Thoracic aorta (tissue), 2 donors: ENCODE results near the gene GYG2. TPM values are rescaled to one million over a fixed set of nuclear protein-coding genes. Genes with fewer than 3 reads are reported as not detected.

Experiments used
- ATAC-seq: fragments of 150-250 bp; one replicate; pipeline ENCODE4 v1.8.0; 2017; ENCODE audit warnings: low read depth; ENCODE audit not compliant: insufficient number of reproducible peaks, low FRiP score
- DNase-seq: peaks from one replicate; pipeline ENCODE4 v3.0.0-alpha.2; 2020; ENCODE audit warnings: low spot score
- H3K27ac ChIP-seq, 2 donors: fragments of 200-600 bp; sonication (generic); 1 replicate in 1 of 2; 2 replicates in 1 of 2; pipeline ENCODE4 v1.5.1; 2016; ENCODE audit warnings: mild to moderate bottlenecking in 2 of 2, moderate library complexity in 2 of 2
- H3K27me3 ChIP-seq: fragments of 200-600 bp; sonication (generic); replicated peaks from 2 replicates; pipeline ENCODE4 v1.6.0; 2016; ENCODE audit warnings: mild to moderate bottlenecking; ENCODE audit not compliant: insufficient read depth
- H3K36me3 ChIP-seq: fragments of 200-600 bp; sonication (generic); one replicate; pipeline ENCODE4 v1.5.1; 2016
- H3K4me1 ChIP-seq, 2 donors: fragments of 200-600 bp; sonication (generic); 1 replicate in 1 of 2; 2 replicates in 1 of 2; pipeline versions ENCODE4 v1.5.1 to v1.6.0; 2016; ENCODE audit warnings: low read depth in 2 of 2, mild to moderate bottlenecking in 1 of 2; ENCODE audit not compliant: control insufficient read depth in 1 of 2
- H3K4me3 ChIP-seq: fragments of 200-600 bp; sonication (generic); 2 replicates; pipeline ENCODE4 v1.5.1; 2016; ENCODE audit warnings: mild to moderate bottlenecking
- H3K9me3 ChIP-seq: fragments of 200-600 bp; sonication (generic); 2 replicates; pipeline ENCODE4 v1.5.1; 2016
- total RNA-seq, 2 donors: library from RNA; depleted of rRNA; stranded (reverse); fragments of >200 nt; gene quantifications; one replicate each; pipeline versions ENCODE4 v1.1.0 to v1.2.3, GENCODE V29; 2016
- TF ChIP-seq, protein P1 (sequence below): fragments of 200-600 bp; sonication (generic); IDR thresholded peaks from one replicate; pipeline ENCODE4 v1.5.1; 2019; ENCODE audit warnings: antibody characterized with exemption

Gene GYG2
- total RNA-seq, 2 donors from 2014 or later: 0.41 to 1.5 TPM

DNA sequence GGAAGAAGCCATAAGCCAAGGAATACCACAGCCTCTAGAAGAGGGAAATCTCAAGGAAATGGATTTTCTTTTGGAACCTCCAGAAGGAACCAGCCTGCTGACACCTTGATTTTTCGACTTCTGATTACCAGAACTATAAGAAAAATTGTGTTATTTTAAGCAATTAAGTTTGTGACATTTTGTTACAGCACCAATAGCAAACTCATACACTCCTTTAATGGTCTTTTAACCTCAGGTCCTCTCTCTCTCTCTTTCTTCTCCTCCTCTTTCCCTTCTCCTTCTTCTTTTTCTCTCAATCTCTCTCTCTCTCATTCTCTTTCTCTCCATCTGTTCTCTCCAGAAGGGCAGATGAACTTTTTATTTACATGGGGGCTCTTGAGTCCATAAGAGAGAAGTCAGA, 74.1 kb downstream of the GYG2 start:
- no peak for ATAC-seq
- H3K9me3 ChIP-seq: no peaks in the 10 kb centered on the region
- no peak overlapping the region for H3K4me3 ChIP-seq
- no peaks in the 10 kb centered on the region for H3K4me1 ChIP-seq
- no peak overlapping the region for H3K27ac ChIP-seq
- TF ChIP-seq, protein P1, sequence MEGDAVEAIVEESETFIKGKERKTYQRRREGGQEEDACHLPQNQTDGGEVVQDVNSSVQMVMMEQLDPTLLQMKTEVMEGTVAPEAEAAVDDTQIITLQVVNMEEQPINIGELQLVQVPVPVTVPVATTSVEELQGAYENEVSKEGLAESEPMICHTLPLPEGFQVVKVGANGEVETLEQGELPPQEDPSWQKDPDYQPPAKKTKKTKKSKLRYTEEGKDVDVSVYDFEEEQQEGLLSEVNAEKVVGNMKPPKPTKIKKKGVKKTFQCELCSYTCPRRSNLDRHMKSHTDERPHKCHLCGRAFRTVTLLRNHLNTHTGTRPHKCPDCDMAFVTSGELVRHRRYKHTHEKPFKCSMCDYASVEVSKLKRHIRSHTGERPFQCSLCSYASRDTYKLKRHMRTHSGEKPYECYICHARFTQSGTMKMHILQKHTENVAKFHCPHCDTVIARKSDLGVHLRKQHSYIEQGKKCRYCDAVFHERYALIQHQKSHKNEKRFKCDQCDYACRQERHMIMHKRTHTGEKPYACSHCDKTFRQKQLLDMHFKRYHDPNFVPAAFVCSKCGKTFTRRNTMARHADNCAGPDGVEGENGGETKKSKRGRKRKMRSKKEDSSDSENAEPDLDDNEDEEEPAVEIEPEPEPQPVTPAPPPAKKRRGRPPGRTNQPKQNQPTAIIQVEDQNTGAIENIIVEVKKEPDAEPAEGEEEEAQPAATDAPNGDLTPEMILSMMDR: no peak
- H3K36me3 ChIP-seq: no peaks in the 10 kb centered on the region
- no peaks in the 10 kb centered on the region for H3K27me3 ChIP-seq
- no peak for DNase-seq

DNA sequence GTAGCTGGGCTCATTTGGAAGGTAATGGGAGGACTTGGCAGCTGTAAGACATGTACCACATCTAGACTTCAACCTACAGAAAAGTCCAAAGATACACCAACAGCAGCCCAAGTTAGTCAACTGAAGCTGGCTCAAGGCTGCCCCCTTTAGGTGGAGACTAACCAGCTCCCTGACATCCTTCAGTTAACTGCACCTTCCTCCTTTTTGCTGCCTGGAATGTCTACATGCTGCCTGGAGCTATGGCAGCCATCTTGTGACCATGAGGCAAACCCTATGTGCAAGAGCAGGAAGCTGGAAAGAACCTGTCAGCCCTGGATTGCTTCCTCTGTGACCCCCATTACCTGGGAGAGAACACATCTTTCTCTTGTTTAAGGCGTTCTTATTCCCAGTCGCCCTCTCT, 74.6 kb downstream of the GYG2 start:
- no peak overlapping the region for H3K27ac ChIP-seq
- DNase-seq (no peak), ATAC-seq (no peak)
- H3K27me3 ChIP-seq: no peaks in the 10 kb centered on the region
- no peaks in the 10 kb centered on the region for H3K36me3 ChIP-seq
- H3K9me3 ChIP-seq: no peaks in the 10 kb centered on the region
- H3K4me3 ChIP-seq: no peak overlapping the region
- TF ChIP-seq, protein P1: no peak
- H3K4me1 ChIP-seq: no peaks in the 10 kb centered on the region

DNA sequence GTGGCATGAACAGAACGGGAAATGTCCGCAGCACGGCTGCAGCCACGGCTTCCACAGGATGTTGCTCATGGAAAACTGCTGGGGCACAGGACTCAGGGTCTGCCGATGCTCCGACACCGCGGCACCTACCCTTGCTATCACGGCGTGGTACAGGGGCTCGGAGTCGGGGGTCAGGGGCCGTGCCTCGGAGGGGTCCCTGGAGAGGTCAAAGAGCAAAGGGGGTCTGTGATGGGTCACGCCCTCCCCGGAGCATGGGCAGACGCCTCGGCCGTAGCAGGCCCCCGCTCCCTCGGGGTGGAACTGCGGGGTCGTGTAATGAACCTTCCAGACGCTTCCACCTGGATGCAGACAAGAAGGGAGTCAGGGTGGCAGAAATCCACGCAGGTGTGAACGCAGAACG, 78.6 kb downstream of the GYG2 start:
- Histone ChIP-seq H3K4me3 (no peak overlapping the region), H3K4me1 (no peaks in the 10 kb centered on the region), H3K36me3 (no peaks in the 10 kb centered on the region), H3K9me3 (no peaks in the 10 kb centered on the region), H3K27me3 (no peaks in the 10 kb centered on the region), H3K27ac (no peak overlapping the region)
- TF ChIP-seq, protein P1: no peak
- ATAC-seq (no peak), DNase-seq (no peak)

DNA sequence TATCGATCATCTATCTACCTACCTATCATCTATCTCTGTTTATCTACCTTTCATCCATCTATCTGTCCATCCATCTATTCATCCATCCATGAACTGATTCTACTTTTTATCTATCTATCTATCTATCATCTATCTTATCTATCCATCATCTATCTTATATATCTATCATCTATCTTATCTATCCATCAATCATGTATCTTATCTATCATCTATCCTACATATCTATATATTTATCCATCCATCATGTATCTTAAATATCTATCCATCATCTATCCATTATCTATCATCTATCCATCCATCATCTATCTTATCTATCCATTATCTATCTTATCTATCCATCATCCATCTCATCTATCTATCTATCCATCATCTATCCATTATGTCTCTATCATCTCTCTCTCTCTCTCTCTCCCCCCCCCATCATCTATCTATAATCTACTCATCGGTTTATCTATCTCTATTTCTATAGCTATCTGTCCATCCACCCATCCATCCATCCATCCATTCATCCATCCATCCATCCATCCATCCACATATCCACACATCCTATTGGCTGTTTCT, 79.5 kb downstream of the GYG2 start:
- H3K9me3 ChIP-seq: no peaks in the 10 kb centered on the region
- no peak for ATAC-seq

DNA sequence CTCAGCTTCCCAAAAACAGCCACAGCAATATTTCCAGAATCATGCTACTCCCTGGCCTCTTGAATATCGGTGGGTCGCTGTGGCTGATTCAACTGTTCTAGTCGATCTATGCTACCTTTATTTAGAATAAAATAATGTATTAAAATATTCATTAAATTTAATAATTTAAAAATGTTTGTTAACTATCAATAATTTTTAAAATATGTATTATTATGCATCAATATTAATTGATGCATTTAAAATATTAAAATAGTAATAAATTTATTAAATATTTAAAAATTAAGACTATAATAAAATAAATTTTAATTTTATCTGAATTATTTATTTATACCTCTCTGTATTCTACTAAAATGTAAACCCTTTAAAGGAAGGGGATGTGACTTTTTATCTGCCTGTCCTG, 81.4 kb downstream of the GYG2 start:
- no peak for ATAC-seq
- H3K27ac ChIP-seq: no peak overlapping the region
- no peaks in the 10 kb centered on the region for H3K4me1 ChIP-seq
- H3K27me3 ChIP-seq: no peaks in the 10 kb centered on the region
- TF ChIP-seq, protein P1: no peak
- no peaks in the 10 kb centered on the region for H3K36me3 ChIP-seq
- no peaks in the 10 kb centered on the region for H3K9me3 ChIP-seq
- H3K4me3 ChIP-seq: no peak overlapping the region
- no peak for DNase-seq

More for the DNA sequence above, 79.5 kb downstream of the GYG2 start:
- Histone ChIP-seq H3K4me1 (no peaks in the 10 kb centered on the region), H3K27ac (no peak overlapping the region), H3K4me3 (no peak overlapping the region), H3K27me3 (no peaks in the 10 kb centered on the region), H3K36me3 (no peaks in the 10 kb centered on the region)
- TF ChIP-seq, protein P1: no peak
- no peak for DNase-seq
